CD4-positive, CD25-positive, alpha-beta regulatory T cell (primary cell): ENCODE results near the gene SLC8A1. TPM values are rescaled to one million over a fixed set of nuclear protein-coding genes. Genes with fewer than 3 reads are reported as not detected.
A peak's percentile ranks its signal among the peaks of the same experiment; 100 is the strongest.

Experiments used
- ATAC-seq, 2 donors: fragments of 150-1000 bp; cut with Tn5 transposase; one replicate each; pipeline ENCODE4 v1.10.0; 2021; ENCODE audit warnings: low read depth in 2 of 2, moderate number of reproducible peaks in 2 of 2, moderate library complexity in 1 of 2
- DNase-seq, 3 donors: peaks; one replicate each; pipeline versions ENCODE4 v3.0.0 to v3.0.0-alpha.2; 2012 to 2022; ENCODE audit warnings: mixed read lengths in 1 of 3
- H3K27ac ChIP-seq: one replicate; pipeline ENCODE4 v1.7.0; 2013; ENCODE audit warnings: mild to moderate bottlenecking, low read length; ENCODE audit not compliant: insufficient read depth, poor library complexity, severe bottlenecking
- H3K27me3 ChIP-seq: one replicate; pipeline ENCODE4 v1.7.0; 2013; ENCODE audit warnings: low read length; ENCODE audit not compliant: control insufficient read depth, insufficient read depth
- H3K36me3 ChIP-seq: one replicate; pipeline ENCODE4 v1.7.0; 2013; ENCODE audit warnings: mild to moderate bottlenecking, low read length, moderate library complexity; ENCODE audit not compliant: control insufficient read depth, insufficient read depth
- H3K4me1 ChIP-seq: 2 replicates; pipeline ENCODE4 v1.7.0; 2013; ENCODE audit warnings: mild to moderate bottlenecking, low read length; ENCODE audit not compliant: insufficient read depth, control insufficient read depth, poor library complexity, severe bottlenecking
- H3K4me3 ChIP-seq: one replicate; pipeline ENCODE4 v1.7.0; 2013; ENCODE audit warnings: low read depth, mild to moderate bottlenecking, low read length, moderate library complexity
- H3K9me3 ChIP-seq, 2 experiments: 1 replicate in 1 of 2; 2 replicates in 1 of 2; pipeline ENCODE4 v1.7.0; 2013; ENCODE audit warnings: low read length in 2 of 2, mild to moderate bottlenecking in 1 of 2, moderate library complexity in 1 of 2; ENCODE audit not compliant: control insufficient read depth in 2 of 2
- H3K27ac Mint-ChIP-seq, 3 donors: one replicate each; pipeline ENCODE4 v1.8.0; 2020 to 2022; ENCODE audit warnings: mild to moderate bottlenecking in 3 of 3, mixed read lengths in 3 of 3, moderate library complexity in 2 of 3
- H3K27me3 Mint-ChIP-seq: one replicate; pipeline ENCODE4 v1.8.0; 2022; ENCODE audit warnings: mild to moderate bottlenecking, mixed read lengths
- H3K36me3 Mint-ChIP-seq: one replicate; pipeline ENCODE4 v1.8.0; 2020; ENCODE audit warnings: mixed read lengths
- H3K4me1 Mint-ChIP-seq, 4 donors: one replicate each; pipeline ENCODE4 v1.8.0; 2020 to 2022; ENCODE audit warnings: mixed read lengths in 4 of 4, mild to moderate bottlenecking in 1 of 4
- H3K4me3 Mint-ChIP-seq, 4 donors: one replicate each; pipeline ENCODE4 v1.8.0; 2020 to 2022; ENCODE audit warnings: mild to moderate bottlenecking in 4 of 4, mixed read lengths in 4 of 4, moderate library complexity in 3 of 4
- H3K9me3 Mint-ChIP-seq, 7 donors: one replicate each; pipeline ENCODE4 v1.8.0; 2020 to 2022; ENCODE audit warnings: mixed read lengths in 7 of 7, mild to moderate bottlenecking in 3 of 7, moderate library complexity in 2 of 7
- polyA plus RNA-seq, 4 donors: library from polyadenylated mRNA; unstranded; fragments of 300-500 nt; fragmentation: Illumina TruSeq; gene quantifications; one replicate each; pipeline ENCODE4 v1.2.3, GENCODE V29; 2021
- total RNA-seq: library from RNA; stranded (reverse); gene quantifications from one replicate; pipeline ENCODE4 v1.2.3, GENCODE V29; 2022

SLC8A1 gene
- total and polyA plus RNA-seq, 5 donors from 2014 or later = 0.22 to 0.43 TPM; not detected in 3

DNA sequence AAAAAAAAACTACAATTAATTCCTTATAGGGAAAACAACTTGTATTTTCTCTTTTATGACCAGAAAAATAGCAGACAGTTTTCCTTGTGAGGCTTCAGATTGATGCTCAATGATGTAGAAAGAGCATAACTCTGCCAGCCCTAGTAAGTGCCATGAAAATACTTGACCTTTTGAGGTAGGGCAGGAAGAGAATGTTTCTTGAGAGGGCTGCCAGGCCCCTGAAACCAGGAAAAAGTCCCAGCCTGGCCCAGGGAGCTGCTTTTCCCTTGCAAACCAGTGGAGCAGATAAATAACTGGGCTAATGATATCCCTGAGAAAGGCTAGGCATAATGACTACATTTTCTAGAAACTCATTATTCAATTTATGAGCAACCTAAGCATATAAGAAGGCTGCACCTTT is 126.8 kb downstream of the SLC8A1 start:
- Mint-ChIP-seq H3K9me3 (peaks cover 0 to 7% (median 0%) of the 10 kb centered on the region in 7 donors), H3K4me1 (no peaks in the 10 kb centered on the region), H3K4me3 (no peak overlapping the region), H3K36me3 (no peaks in the 10 kb centered on the region), H3K27ac (peak overlapping the region in 1 of 3 donors; percentile 65), H3K27me3 (no peaks in the 10 kb centered on the region)
- H3K27ac ChIP-seq = no peak overlapping the region
- ATAC-seq = no peak
- DNase-seq = no peak
- H3K4me3 ChIP-seq = no peak overlapping the region
- peaks cover 0 to 2% of the 10 kb centered on the region in 2 experiments for H3K9me3 ChIP-seq
- no peaks in the 10 kb centered on the region for H3K27me3 ChIP-seq
- H3K4me1 ChIP-seq = no peaks in the 10 kb centered on the region
- no peaks in the 10 kb centered on the region for H3K36me3 ChIP-seq

DNA sequence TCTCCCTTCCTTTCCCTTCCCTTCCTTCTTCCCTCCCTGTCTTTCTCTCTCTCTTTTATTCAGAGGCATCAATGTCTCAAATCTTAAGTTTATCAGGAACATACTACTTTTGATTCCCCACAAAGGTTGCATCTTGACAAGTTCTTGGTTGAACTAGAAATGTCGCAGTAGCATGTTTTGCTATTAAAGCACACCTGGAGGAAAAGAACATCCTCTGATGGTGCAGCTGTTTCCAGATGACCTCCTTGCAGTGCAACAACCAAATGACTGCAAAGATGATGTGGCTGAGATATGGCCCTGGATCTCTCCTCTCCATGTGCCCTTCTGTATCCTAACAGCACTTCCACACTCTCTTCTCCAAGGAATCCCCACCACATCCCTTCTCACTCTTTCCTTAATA is 127.2 kb downstream of the SLC8A1 start:
- Mint-ChIP-seq H3K9me3 (peaks cover 0 to 7% (median 0%) of the 10 kb centered on the region in 7 donors), H3K4me3 (no peak overlapping the region), H3K27ac (peak overlapping the region in 1 of 3 donors; percentile 65), H3K4me1 (no peaks in the 10 kb centered on the region), H3K36me3 (no peaks in the 10 kb centered on the region), H3K27me3 (no peaks in the 10 kb centered on the region)
- no peaks in the 10 kb centered on the region for H3K36me3 ChIP-seq
- no peak overlapping the region for H3K4me3 ChIP-seq
- ATAC-seq = no peak
- DNase-seq = no peak
- H3K27ac ChIP-seq = no peak overlapping the region
- H3K4me1 ChIP-seq = no peaks in the 10 kb centered on the region
- H3K9me3 ChIP-seq = peaks cover 0 to 2% of the 10 kb centered on the region in 2 experiments
- no peaks in the 10 kb centered on the region for H3K27me3 ChIP-seq

DNA sequence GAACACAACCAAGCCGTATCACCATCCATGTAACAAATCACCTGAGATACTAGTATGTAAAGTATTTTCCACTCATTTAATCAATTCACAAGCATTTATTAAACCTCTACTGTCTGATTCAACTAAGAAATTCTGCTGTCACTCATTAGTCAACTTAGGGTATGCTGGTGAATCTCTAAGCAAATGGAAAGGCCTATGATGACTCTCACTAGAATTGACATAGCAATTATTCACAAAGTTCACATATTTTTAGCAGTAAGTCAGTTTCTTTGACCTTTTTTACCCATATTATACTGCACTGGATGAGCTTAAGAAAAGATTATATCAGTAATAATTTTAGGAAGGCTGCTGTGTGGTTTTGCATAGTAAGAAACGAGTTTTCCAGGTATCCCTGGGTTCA is 130.1 kb downstream of the SLC8A1 start:
- no peak overlapping the region for H3K4me3 Mint-ChIP-seq
- Histone ChIP-seq H3K36me3 (no peaks in the 10 kb centered on the region), H3K4me3 (no peak overlapping the region), H3K27ac (no peak overlapping the region), H3K4me1 (no peaks in the 10 kb centered on the region), H3K9me3 (no peaks in the 10 kb centered on the region), H3K27me3 (no peaks in the 10 kb centered on the region)
- no peaks in the 10 kb centered on the region for H3K36me3 Mint-ChIP-seq
- H3K4me1 Mint-ChIP-seq = no peaks in the 10 kb centered on the region
- no peak for ATAC-seq
- no peak overlapping the region for H3K27ac Mint-ChIP-seq
- no peak for DNase-seq
- H3K9me3 Mint-ChIP-seq = peaks cover 0 to 10% (median 0%) of the 10 kb centered on the region in 7 donors
- no peaks in the 10 kb centered on the region for H3K27me3 Mint-ChIP-seq

DNA sequence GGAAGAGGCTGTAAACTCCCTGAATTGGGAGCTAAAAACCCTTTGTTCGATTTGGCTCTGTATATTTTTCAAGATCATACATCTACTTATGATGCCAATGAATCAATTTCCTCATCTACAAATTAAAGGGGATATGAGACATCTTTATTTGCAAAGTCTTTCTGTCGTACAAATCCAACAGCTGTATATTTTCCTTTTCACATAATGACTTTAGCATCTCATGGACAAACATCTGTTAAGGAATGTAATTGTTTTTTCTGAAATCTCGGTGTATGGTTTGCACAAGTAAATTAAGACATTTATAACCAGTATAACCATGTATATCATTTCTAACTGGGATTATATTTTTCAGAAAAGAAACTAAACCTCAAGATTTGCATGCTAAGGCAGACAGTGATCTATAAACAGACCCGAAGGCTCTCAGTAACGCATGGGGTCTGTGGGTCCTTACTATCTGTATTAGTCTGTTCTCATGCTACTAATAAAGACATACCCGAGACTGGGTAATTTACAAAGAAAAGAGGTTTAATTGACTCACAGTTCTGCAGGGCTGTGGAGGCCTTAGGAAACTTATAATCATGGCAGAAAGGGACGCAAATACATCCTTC is 130.8 kb downstream of the SLC8A1 start:
- no peaks in the 10 kb centered on the region for H3K4me1 ChIP-seq
- ATAC-seq (no peak), DNase-seq (no peak)
- Mint-ChIP-seq H3K36me3 (no peaks in the 10 kb centered on the region), H3K4me1 (no peaks in the 10 kb centered on the region), H3K9me3 (peaks cover 0 to 6% (median 2%) of the 10 kb centered on the region in 7 donors), H3K27me3 (no peaks in the 10 kb centered on the region), H3K4me3 (no peak overlapping the region), H3K27ac (no peak overlapping the region)
- H3K27me3 ChIP-seq = no peaks in the 10 kb centered on the region
- no peak overlapping the region for H3K4me3 ChIP-seq
- no peaks in the 10 kb centered on the region for H3K9me3 ChIP-seq
- no peaks in the 10 kb centered on the region for H3K36me3 ChIP-seq
- no peak overlapping the region for H3K27ac ChIP-seq

DNA sequence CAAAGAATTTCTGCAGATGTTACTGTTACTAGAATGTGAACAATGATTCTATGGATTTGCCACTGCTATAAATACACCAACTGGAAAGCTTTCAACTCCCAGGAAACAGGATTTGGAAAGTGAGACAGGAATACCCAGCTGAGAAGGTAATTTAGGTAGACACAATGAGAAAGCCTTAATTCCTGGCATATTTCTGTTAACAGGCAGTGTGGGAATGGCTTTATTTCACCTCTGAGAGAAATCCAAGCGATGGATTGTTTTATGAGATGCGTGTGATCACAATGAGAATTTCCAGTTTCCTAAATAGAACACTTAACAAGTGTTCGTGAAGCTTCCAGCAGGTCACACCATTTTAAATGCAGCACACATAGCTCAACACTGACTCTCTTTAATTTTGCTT is 133.0 kb downstream of the SLC8A1 start:
- Mint-ChIP-seq H3K27ac (no peak overlapping the region), H3K4me3 (no peak overlapping the region), H3K27me3 (no peaks in the 10 kb centered on the region), H3K9me3 (peaks cover 0 to 13% (median 2%) of the 10 kb centered on the region in 7 donors), H3K36me3 (no peaks in the 10 kb centered on the region), H3K4me1 (no peaks in the 10 kb centered on the region)
- no peaks in the 10 kb centered on the region for H3K36me3 ChIP-seq
- no peaks in the 10 kb centered on the region for H3K9me3 ChIP-seq
- no peak overlapping the region for H3K27ac ChIP-seq
- no peak overlapping the region for H3K4me3 ChIP-seq
- no peaks in the 10 kb centered on the region for H3K4me1 ChIP-seq
- DNase-seq (no peak), ATAC-seq (no peak)
- no peaks in the 10 kb centered on the region for H3K27me3 ChIP-seq

DNA sequence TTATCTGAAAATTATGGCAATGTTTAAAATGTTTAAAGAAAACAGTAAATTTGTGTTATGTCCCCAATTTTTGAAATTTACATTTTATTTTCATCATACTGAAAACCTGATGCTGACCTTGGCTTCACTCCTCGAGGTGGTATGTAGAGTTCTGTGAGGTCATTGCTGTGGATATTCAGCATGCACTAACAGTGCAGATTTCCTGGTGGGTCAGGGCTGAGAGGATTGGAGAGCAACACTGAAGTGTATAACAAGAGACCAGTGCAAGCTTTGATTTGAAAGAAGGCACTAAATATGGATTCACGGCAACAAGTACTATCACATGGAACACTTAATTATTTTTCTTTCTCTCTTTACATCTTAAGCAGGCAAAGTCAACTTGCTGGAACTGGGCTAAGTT is 134.1 kb downstream of the SLC8A1 start:
- Histone ChIP-seq H3K4me3 (no peak overlapping the region), H3K36me3 (no peaks in the 10 kb centered on the region), H3K4me1 (no peaks in the 10 kb centered on the region), H3K9me3 (no peaks in the 10 kb centered on the region), H3K27me3 (no peaks in the 10 kb centered on the region), H3K27ac (no peak overlapping the region)
- Mint-ChIP-seq H3K4me1 (no peaks in the 10 kb centered on the region), H3K27me3 (no peaks in the 10 kb centered on the region), H3K36me3 (no peaks in the 10 kb centered on the region), H3K9me3 (peaks cover 0 to 13% (median 2%) of the 10 kb centered on the region in 7 donors), H3K4me3 (no peak overlapping the region), H3K27ac (no peak overlapping the region)
- DNase-seq = no peak
- no peak for ATAC-seq

DNA sequence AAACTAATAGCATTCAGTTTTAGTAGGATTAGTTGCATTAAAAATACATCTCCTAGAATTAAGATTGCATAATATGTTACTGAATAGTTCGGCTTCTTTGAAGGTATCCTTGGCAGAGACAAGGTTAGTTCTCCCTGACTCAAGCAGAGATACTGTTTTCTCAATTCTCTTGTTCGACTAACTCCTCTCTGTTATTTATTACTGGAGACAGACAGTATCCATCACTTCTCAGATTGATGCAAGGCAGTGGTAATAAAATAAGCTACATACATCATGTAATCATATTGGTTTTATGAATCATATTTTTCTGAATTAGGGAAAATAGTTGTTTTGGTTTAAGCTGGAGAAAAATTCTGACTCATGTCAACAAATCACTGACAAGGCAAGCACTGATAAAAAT is 134.8 kb downstream of the SLC8A1 start:
- Histone ChIP-seq H3K36me3 (no peaks in the 10 kb centered on the region), H3K4me3 (no peak overlapping the region), H3K9me3 (no peaks in the 10 kb centered on the region), H3K4me1 (no peaks in the 10 kb centered on the region), H3K27ac (no peak overlapping the region), H3K27me3 (no peaks in the 10 kb centered on the region)
- DNase-seq (no peak), ATAC-seq (no peak)
- no peaks in the 10 kb centered on the region for H3K36me3 Mint-ChIP-seq
- peaks cover 0 to 13% (median 2%) of the 10 kb centered on the region in 7 donors for H3K9me3 Mint-ChIP-seq
- H3K4me3 Mint-ChIP-seq = no peak overlapping the region
- no peaks in the 10 kb centered on the region for H3K4me1 Mint-ChIP-seq
- H3K27me3 Mint-ChIP-seq = no peaks in the 10 kb centered on the region
- no peak overlapping the region for H3K27ac Mint-ChIP-seq

DNA sequence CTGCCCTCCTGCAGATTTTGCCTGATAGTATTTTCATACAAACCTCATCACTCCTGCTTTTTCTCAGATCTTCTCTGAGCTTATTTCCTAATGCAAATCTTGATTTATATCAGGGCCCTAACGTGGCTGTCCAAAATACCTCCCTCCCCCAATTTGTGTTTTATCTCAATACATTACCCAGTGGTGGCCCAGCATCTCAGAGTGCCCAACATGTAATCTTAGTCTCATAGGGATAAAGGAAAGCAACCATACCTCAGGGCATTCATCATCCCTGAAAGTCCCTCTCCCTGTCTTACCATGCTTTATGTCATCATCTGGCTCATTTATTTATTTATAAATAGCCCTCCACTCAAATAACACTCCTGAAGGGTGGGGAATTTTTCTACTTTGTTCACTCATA is 135.3 kb downstream of the SLC8A1 start:
- no peaks in the 10 kb centered on the region for H3K27me3 ChIP-seq
- H3K4me1 ChIP-seq = no peaks in the 10 kb centered on the region
- H3K4me3 Mint-ChIP-seq = no peak overlapping the region
- ATAC-seq = no peak
- peaks cover 0 to 16% (median 2%) of the 10 kb centered on the region in 7 donors for H3K9me3 Mint-ChIP-seq
- H3K27ac Mint-ChIP-seq = no peak overlapping the region
- H3K4me1 Mint-ChIP-seq = no peaks in the 10 kb centered on the region
- H3K4me3 ChIP-seq = no peak overlapping the region
- no peaks in the 10 kb centered on the region for H3K36me3 ChIP-seq
- no peaks in the 10 kb centered on the region for H3K36me3 Mint-ChIP-seq
- no peaks in the 10 kb centered on the region for H3K27me3 Mint-ChIP-seq
- H3K27ac ChIP-seq = no peak overlapping the region
- DNase-seq = no peak
- H3K9me3 ChIP-seq = no peaks in the 10 kb centered on the region
